MM.1S (cell line): ENCODE results near the gene FRMD8.
"Not testable (repeated sequence)": the region's sequence is repeated elsewhere in the genome, so short reads cannot be mapped to it uniquely, and the experiment has no call there.

ENCODE experiments used
- CTCF ChIP-seq: fragments of 300-600 bp; sonication (generic); IDR thresholded peaks from 2 replicates; pipeline ENCODE4 v1.5.1; 2016; ENCODE audit warnings: antibody characterized with exemption, low read length, mixed read lengths
- EZH2 ChIP-seq: fragments of 300-600 bp; sonication (generic); optimal IDR thresholded peaks from 2 replicates; pipeline ENCODE3; 2017; ENCODE audit warnings: low read depth, mild to moderate bottlenecking, antibody characterized with exemption, low read length, mixed read lengths
- EZH2phosphoT487 ChIP-seq: fragments of 300-600 bp; sonication (generic); IDR thresholded peaks from 2 replicates; pipeline ENCODE4 v1.6.1; 2018; ENCODE audit warnings: antibody characterized with exemption, low read length

GRCh38 chr11:65413077-65413664, 26.7 kb downstream of the FRMD8 start:
- TF ChIP-seq CTCF, EZH2phosphoT487, EZH2: not testable (repeated sequence)
